K562 (cell line): ENCODE measurements around the gene KCNQ5. TPM values are rescaled to one million over a fixed set of nuclear protein-coding genes. Genes with fewer than 3 reads are reported as not detected.

Experiments used
- ATAC-seq: fragments of 200-7000 bp; cut with Tn5 transposase; 3 replicates; pipeline ENCODE4 v1.9.1; 2020; ENCODE audit warnings: moderate library complexity
- BruUV-seq: library from RNA; stranded (reverse); fragments of 400-500 nt; replicated peaks from 2 replicates; lab custom pipeline; 2021; lab: Mats Ljungman, UMichigan
- CTCF ChIA-PET: fragments of 300-600 bp; formaldehyde crosslinking; extraction: SDS; loops from one replicate; lab custom pipeline; 2021; ENCODE audit warnings: low intra/inter-chr PET ratio; lab: Yijun Ruan, JAX
- POLR2A ChIA-PET: fragments of 300-600, 350-650 bp; sonication (Branson Sonifier 250); formaldehyde crosslinking; extraction: SDS; loops from one replicate; lab custom pipeline; 2021; ENCODE audit warnings: antibody characterized with exemption, inconsistent platforms; lab: Yijun Ruan, JAX
- DNase-seq, 4 experiments: peaks; one replicate each; pipeline versions ENCODE4 v3.0.0 to v3.0.0-alpha.2; 2011 to 2018; ENCODE audit warnings: low spot score in 3 of 4, mixed read lengths in 3 of 4; ENCODE audit errors: extremely low read depth in 1 of 4
- FAIRE-seq: peaks from 2 replicates; lab custom pipeline; 2011; peaks lifted over from hg19 to GRCh38; lab: Jason Lieb, UNC
- H2AFZ ChIP-seq: 2 replicates; pipeline ENCODE4 v1.6.0; 2011; ENCODE audit warnings: low read depth, low read length, control low read depth, inconsistent platforms
- H3K27ac ChIP-seq: fragments of 200-600 bp; 3 replicates; pipeline ENCODE4 v1.8.0; 2011; ENCODE audit warnings: low read depth, mild to moderate bottlenecking, control low read depth, inconsistent platforms, low read length, moderate library complexity, mixed read lengths; ENCODE audit errors: extremely low read depth
- H3K27me3 ChIP-seq, 2 experiments: fragments of 300-600 bp in 1 of 2; 2 replicates in 1 of 2; 3 replicates in 1 of 2; pipeline versions ENCODE4 v1.6.0 to v1.8.0; 2011; ENCODE audit warnings: inconsistent platforms in 2 of 2, low read length in 2 of 2, mild to moderate bottlenecking in 1 of 2, mixed read lengths in 1 of 2, moderate library complexity in 1 of 2; ENCODE audit not compliant: control insufficient read depth in 2 of 2, insufficient read depth in 2 of 2
- H3K36me3 ChIP-seq: fragments of 300-600 bp; 3 replicates; pipeline ENCODE4 v1.8.0; 2011; ENCODE audit warnings: mild to moderate bottlenecking, low read length, inconsistent platforms; ENCODE audit not compliant: control insufficient read depth, insufficient read depth
- H3K4me1 ChIP-seq, 2 experiments: fragments of 200-600 bp in 1 of 2; replicated peaks in 1 of 2; 2 replicates in 1 of 2; 3 replicates in 1 of 2; pipeline versions ENCODE4 v1.5.1 to v1.8.0; 2011; ENCODE audit warnings: inconsistent platforms in 2 of 2, low read length in 2 of 2, mild to moderate bottlenecking in 1 of 2, mixed read lengths in 1 of 2, moderate library complexity in 1 of 2; ENCODE audit not compliant: control insufficient read depth in 2 of 2, insufficient read depth in 2 of 2
- H3K4me2 ChIP-seq: 2 replicates; pipeline ENCODE4 v1.6.1; 2011; ENCODE audit warnings: low read length, control low read depth, inconsistent platforms, mixed read lengths; ENCODE audit not compliant: insufficient read depth
- H3K4me3 ChIP-seq: fragments of 200-600 bp; sonication (generic), shearing (Covaris generic); 2 replicates; pipeline ENCODE4 v1.5.1; 2016; ENCODE audit warnings: control low read depth, inconsistent platforms
- H3K79me2 ChIP-seq: fragments of 200-600 bp; 3 replicates; pipeline ENCODE4 v1.8.0; 2011; ENCODE audit warnings: low read length, inconsistent platforms; ENCODE audit not compliant: control insufficient read depth, insufficient read depth
- H3K9ac ChIP-seq, 2 experiments: 2 replicates each; pipeline versions ENCODE4 v1.6.0 to v1.6.1; 2011; ENCODE audit warnings: low read depth in 2 of 2, low read length in 2 of 2, control low read depth in 1 of 2, inconsistent platforms in 1 of 2, mild to moderate bottlenecking in 1 of 2, mixed read lengths in 1 of 2; ENCODE audit not compliant: insufficient read depth in 1 of 2
- H3K9me1 ChIP-seq: one replicate; pipeline ENCODE4 v1.6.0; 2011; ENCODE audit warnings: inconsistent platforms, mild to moderate bottlenecking, low read length, moderate library complexity; ENCODE audit not compliant: control insufficient read depth, insufficient read depth
- H3K9me3 ChIP-seq: replicated peaks from 2 replicates; pipeline ENCODE4 v1.5.1; 2011; ENCODE audit warnings: low read depth, low read length, inconsistent platforms; ENCODE audit not compliant: control insufficient read depth, insufficient read depth
- H4K20me1 ChIP-seq: replicated peaks from 2 replicates; pipeline ENCODE4 v1.6.1; 2011; ENCODE audit warnings: low read length, inconsistent platforms, mixed read lengths; ENCODE audit not compliant: control insufficient read depth, insufficient read depth
- ARID3A ChIP-seq: IDR thresholded peaks from 2 replicates; pipeline ENCODE4 v1.6.1; 2012; ENCODE audit warnings: low read depth, low read length, improper control_type of control experiment, borderline replicate concordance
- ATF2 ChIP-seq: sonication (generic); formaldehyde crosslinking; IDR thresholded peaks from 2 replicates; pipeline ENCODE4 v1.8.1; 2022; ENCODE audit warnings: missing genetic modification reagents
- BACH1 ChIP-seq: fragments of 200-800 bp; sonication (Bioruptor generic); IDR thresholded peaks from 2 replicates; pipeline ENCODE4 v1.6.1; 2016; ENCODE audit warnings: missing genetic modification characterization, missing compliant biosample characterization
- BRF2 ChIP-seq: IDR thresholded peaks from 3 replicates; pipeline ENCODE4 v1.6.1; 2011; ENCODE audit warnings: borderline replicate concordance, mild to moderate bottlenecking; ENCODE audit not compliant: insufficient read length, insufficient read depth
- CBX2 ChIP-seq: fragments of 200-600 bp; sonication (generic); IDR thresholded peaks from one replicate; pipeline ENCODE4 v1.6.1; 2012; ENCODE audit warnings: mild to moderate bottlenecking, low read length, inconsistent platforms; ENCODE audit not compliant: insufficient read depth, poor library complexity, severe bottlenecking
- CREB5 ChIP-seq: fragments of 250-450 bp; sonication (Bioruptor Pico); IDR thresholded peaks from 2 replicates; pipeline ENCODE4 v1.5.0; 2020; ENCODE audit warnings: mild to moderate bottlenecking
- DACH1 ChIP-seq: fragments of 450-650 bp; IDR thresholded peaks from 2 replicates; pipeline ENCODE4 v1.6.1; 2018; ENCODE audit not compliant: partially characterized antibody
- ID3 ChIP-seq, 2 experiments: fragments of 250-450 bp in 1 of 2; fragments of 450-650 bp in 1 of 2; sonication (Bioruptor Pico) in 1 of 2; IDR thresholded peaks; 2 replicates each; pipeline versions ENCODE4 v1.6.1 to v1.8.0; 2016 to 2021; ENCODE audit warnings: mild to moderate bottlenecking in 2 of 2, moderate library complexity in 2 of 2, missing compliant biosample characterization in 1 of 2, missing genetic modification characterization in 1 of 2
- MAZ ChIP-seq, 2 experiments: fragments of 450-650 bp in 1 of 2; sonication (generic) in 1 of 2; formaldehyde crosslinking; IDR thresholded peaks in 1 of 2; conservative IDR thresholded peaks in 1 of 2; 2 replicates each; pipeline versions ENCODE4 v1.4.0 to v1.5.0; 2020; ENCODE audit warnings: mild to moderate bottlenecking in 1 of 2, missing genetic modification reagents in 1 of 2
- RAD21 ChIP-seq, 2 experiments: fragments of 250-450 bp in 1 of 2; fragments of 450-650 bp in 1 of 2; sonication (Bioruptor Pico) in 1 of 2; formaldehyde crosslinking in 1 of 2; IDR thresholded peaks in 1 of 2; conservative IDR thresholded peaks in 1 of 2; 2 replicates each; pipeline versions ENCODE4 v1.4.0 to v1.8.0; 2020 to 2022; ENCODE audit warnings: mild to moderate bottlenecking in 2 of 2, moderate library complexity in 1 of 2
- TAF1 ChIP-seq: IDR thresholded peaks from 2 replicates; pipeline ENCODE4 v1.6.1; 2011; ENCODE audit warnings: mild to moderate bottlenecking, low read length, moderate library complexity; ENCODE audit not compliant: insufficient read depth, control insufficient read depth, severe bottlenecking; ENCODE audit errors: extremely low read depth
- ZBTB8A ChIP-seq: fragments of 450-650 bp; IDR thresholded peaks from 2 replicates; pipeline ENCODE4 v1.6.1; 2018; ENCODE audit warnings: mild to moderate bottlenecking, moderate library complexity; ENCODE audit not compliant: partially characterized antibody
- ZNF347 ChIP-seq: fragments of 450-650 bp; formaldehyde crosslinking; IDR thresholded peaks from 2 replicates; pipeline ENCODE4 v1.4.0; 2020; ENCODE audit warnings: low read depth, mild to moderate bottlenecking, moderate library complexity
- WGBS: fragments of 100-300 bp; shearing (Covaris generic); methylation state at CpG from one replicate; pipeline ENCODE4 v1.1.6; 2016; ENCODE audit warnings: low coverage, mixed read lengths; ENCODE audit not compliant: insufficient coverage; ENCODE audit errors: missing lambda C conversion rate; 5-methylcytosine and 5-hydroxymethylcytosine counted together
- in situ Hi-C: fragments of 300-500 bp; cut with MboI; formaldehyde crosslinking; loops from 4 replicates; pipeline ENCODE4 v1.15.0; 2018; ENCODE audit warnings: inconsistent platforms, mixed read lengths
- intact Hi-C: fragments of 100-400 bp; cut with micrococcal nuclease; formaldehyde crosslinking; loops from 2 replicates; pipeline ENCODE4 v1.14.2; 2022
- polyA plus RNA-seq, 8 experiments: library from polyadenylated mRNA; depleted of rRNA in 4 of 8; stranded (reverse) in 5 of 8; unstranded in 3 of 8; fragments of >200 nt; fragmentation: Nextera tagmentation in 2 of 8; fragmentation: Illumina TruSeq in 1 of 8; extraction: Ambion mirVana in 2 of 8; extraction: Trizol in 1 of 8; gene quantifications; 2 replicates each; pipeline versions ENCODE4 v1.2.1 to v1.2.3, GENCODE V29; 2011 to 2014; ENCODE audit warnings: inconsistent platforms in 1 of 8, missing spikeins in 1 of 8
- total RNA-seq, 7 experiments: library from RNA; depleted of rRNA in 6 of 7; stranded (reverse); fragments of >200 nt in 6 of 7; fragmentation: Illumina TruSeq in 2 of 7; extraction: Trizol in 2 of 7; gene quantifications; 2 replicates each; pipeline versions ENCODE4 v1.2.1 to v1.2.3, GENCODE V29; 2011 to 2021; ENCODE audit warnings: low replicate concordance in 1 of 7

Gene KCNQ5
- total and polyA plus RNA-seq, 9 of the 15 experiments (the other 6 are each of a cell fraction or from before 2014, with no cell fraction given): 0.31 to 5.9 (median 2.6) TPM

- in situ Hi-C loops (loop anchor here (10.0 kb wide), 1 partner anchor 510 kb away; no protein-coding TSS in a partner anchor), intact Hi-C loops (loop anchor here (5.0 kb wide), 2 partner anchors 62 to 358 kb away; no protein-coding TSS in a partner anchor)
- H3K27me3 ChIP-seq: no peaks in the 10 kb centered on the region
- DNase-seq (peak; percentile 42 to 57 (median 46)), ATAC-seq (peak; percentile 42), FAIRE-seq (peak; percentile 89)
- no peaks in the 10 kb centered on the region for H4K20me1 ChIP-seq
- BruUV-seq: no TSS peak
- H3K4me2 ChIP-seq: no peak overlapping the region
- no peaks in the 10 kb centered on the region for H3K36me3 ChIP-seq
- no peaks in the 10 kb centered on the region for H3K9me3 ChIP-seq
- ChIA-PET POLR2A (no interaction called here), CTCF (no interaction called here)
- no peak overlapping the region; the same call in 1 of the 2 replicates for H3K4me3 ChIP-seq
- H3K4me1 ChIP-seq: peaks cover 19 to 33% of the 10 kb centered on the region in 2 experiments; a peak in 4 of 5 replicates
- H3K9me1 ChIP-seq: no peaks in the 10 kb centered on the region
- no peak overlapping the region for H3K27ac ChIP-seq
- 26% methylated on average over 3 of the region's 3 CpGs for WGBS
- peak overlapping the region in 1 of 2 experiments; percentile 77; a peak in 1 of 4 replicates for H3K9ac ChIP-seq
- no peak overlapping the region for H2AFZ ChIP-seq
- H3K79me2 ChIP-seq: peaks cover 42% of the 10 kb centered on the region
- TF ChIP-seq TAF1: no peak
- TF ChIP-seq BRF2: no peak
- peak; percentile 49 to 65 for TF ChIP-seq RAD21 (CRISPR knock-in tag; conservative IDR thresholded peaks at IDR 0.05 in 1 of 2, IDR thresholded peaks at IDR 0.05 in 1 of 2)
- no peak for TF ChIP-seq CBX2
- no peak for TF ChIP-seq BACH1 (tag)
- peak; percentile 11 for TF ChIP-seq DACH1
- TF ChIP-seq ZNF347 (CRISPR knock-in tag): no peak
- no peak for TF ChIP-seq ID3 (CRISPR knock-in tag; IDR thresholded peaks at IDR 0.05)
- no peak for TF ChIP-seq ID3 (tag; IDR thresholded peaks at IDR 0.05)
- TF ChIP-seq MAZ (CRISPR knock-in tag; conservative IDR thresholded peaks at IDR 0.05 in 1 of 2, IDR thresholded peaks at IDR 0.05 in 1 of 2): no peak
- TF ChIP-seq ATF2 (CRISPR knock-in tag): no peak
- TF ChIP-seq ARID3A: peak; percentile 73; the same call in 1 of the 2 replicates
- no peak for TF ChIP-seq ZBTB8A
- TF ChIP-seq CREB5 (CRISPR knock-in tag): no peak
These were observed 2.8 kb downstream of the KCNQ5 start for GRCh38 chr6:72624557-72625160.
